ENCODE data around the gene BAZ2A. TPM values are rescaled to one million over a fixed set of nuclear protein-coding genes. Genes with fewer than 3 reads are reported as not detected.
A peak's percentile ranks its signal among the peaks of the same experiment; 100 is the strongest.

The BAZ2A gene
- total RNA-seq, 4 donors from 2014 or later = 64.8 to 141 (median 107) TPM

DNA sequence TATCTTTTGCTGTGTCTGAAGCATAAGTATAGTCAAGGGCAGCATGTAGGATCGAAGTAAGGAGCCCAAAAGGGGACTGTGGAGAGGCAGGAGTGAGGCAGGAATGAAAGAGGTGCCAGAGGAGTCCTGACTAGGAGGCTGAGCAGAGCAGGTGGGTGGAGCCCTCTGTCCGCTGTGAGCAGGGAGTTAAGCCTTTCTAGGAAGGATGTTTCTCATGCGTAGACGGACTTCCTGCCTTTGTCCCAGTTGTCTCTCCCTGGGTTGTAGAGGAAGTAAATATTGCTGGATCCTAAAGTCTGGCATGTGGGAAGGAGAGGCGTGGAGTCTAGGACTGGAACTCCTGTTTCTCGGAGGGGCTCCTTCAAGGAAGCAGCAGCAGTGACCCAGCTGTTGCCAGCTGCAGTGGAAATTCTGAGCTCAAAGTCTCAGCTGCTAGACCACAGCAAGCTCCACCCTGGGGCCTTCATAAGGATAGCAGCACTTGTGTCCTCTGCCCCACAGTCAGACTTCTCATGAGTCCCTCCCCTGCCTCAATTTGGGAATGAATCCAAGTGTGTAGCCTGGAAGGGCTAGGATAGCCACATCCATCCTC lies 64.5 kb downstream of the BAZ2A start:
- DNase-seq (ENCODE audit: low spot score in 2 of 2) = peak; percentile 66 to 91
- WGBS, 2 donors = 25 to 31% methylated on average over 6 of the region's 6 CpGs
- TF ChIP-seq POLR2A (IDR thresholded peaks at IDR 0.05) = no peak
- TF ChIP-seq CTCF (IDR thresholded peaks at IDR 0.05) = no peak
- intact Hi-C loops (cut with DNase I; ENCODE audit: low total_unique reads) = no loop called here
- H3K4me3 ChIP-seq (ENCODE audit: low read depth, poor library complexity, severe bottlenecking) = no peak overlapping the region

DNA sequence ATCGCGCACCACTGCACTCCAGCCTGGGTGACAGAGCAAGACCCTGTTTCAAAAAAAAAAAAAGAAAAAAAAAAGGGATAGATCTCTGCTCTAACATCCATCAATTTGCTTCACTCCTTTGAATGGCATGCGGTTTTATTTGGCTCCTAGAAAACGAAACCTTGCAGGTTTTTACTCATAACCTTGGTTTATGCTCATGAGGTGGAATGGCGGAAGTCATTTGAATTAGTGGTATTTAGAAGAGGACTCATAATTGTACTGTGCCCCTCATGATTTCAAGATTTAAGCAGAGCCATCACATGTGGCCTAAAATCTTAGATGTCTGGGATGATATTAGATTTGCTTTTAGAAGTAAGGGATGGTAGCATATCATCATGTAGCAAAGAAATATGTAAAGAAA lies 79.1 kb downstream of the BAZ2A start:
- intact Hi-C loops (cut with DNase I; ENCODE audit: low total_unique reads) = no loop called here
- whole genome bisulfite sequencing, 2 donors = 92 to 93% methylated on average over 5 of the region's 5 CpGs
- H3K4me3 ChIP-seq (ENCODE audit: low read depth, poor library complexity, severe bottlenecking) = no peak overlapping the region
- no peak for TF ChIP-seq CTCF (IDR thresholded peaks at IDR 0.05)
- TF ChIP-seq POLR2A (IDR thresholded peaks at IDR 0.05) = no peak
- no peak for DNase-seq (ENCODE audit: low spot score in 2 of 2)

- TF ChIP-seq POLR2A (IDR thresholded peaks at IDR 0.05) (no peak), CTCF (IDR thresholded peaks at IDR 0.05) (no peak)
- H3K4me3 ChIP-seq (ENCODE audit: low read depth, poor library complexity, severe bottlenecking) = no peak overlapping the region
- 92 to 93% methylated on average over 5 of the region's 5 CpGs for WGBS, 2 donors
- intact Hi-C loops (cut with DNase I; ENCODE audit: low total_unique reads) = no loop called here
- no peak for DNase-seq (ENCODE audit: low spot score in 2 of 2)
Measured at GRCh38 chr12:56546680-56547079, 83.4 kb downstream of the BAZ2A start.

Other genes starting within 250 kb of the BAZ2A start
- 1 to 10 TPM; 2.9 to 6.5 (median 3.7) TPM for gene TIMELESS, start 180.9 kb downstream of the BAZ2A start, total RNA-seq
- gene MIP, start 175.7 kb downstream of the BAZ2A start, total RNA-seq = not detected
- 1 to 10 TPM; 1.3 to 2.3 (median 2.1) TPM for gene SPRYD4, start 161.7 kb downstream of the BAZ2A start, total RNA-seq
- gene GLS2, start 142.2 kb downstream of the BAZ2A start, total RNA-seq = 10 to 100 TPM in 1 of 4 donors, 1 to 10 TPM in 3; 4.3 to 12.6 (median 6.8) TPM
- 10 to 100 TPM; 12.7 to 14.9 (median 13.7) TPM for gene RBMS2, start 108.5 kb downstream of the BAZ2A start, total RNA-seq
- 100 to 1,000 TPM; 360 to 457 (median 395) TPM for gene ATP5F1B, start 15.7 kb upstream of the BAZ2A start, total RNA-seq
- gene PTGES3, start 58.0 kb upstream of the BAZ2A start, total RNA-seq = 10 to 100 TPM; 57.0 to 73.7 (median 62.3) TPM
- 1,000 to 10,000 TPM; 1,502 to 2,024 (median 1,825) TPM for gene NACA, start 95.0 kb upstream of the BAZ2A start, total RNA-seq
- 10 to 100 TPM in 1 of 4 donors, 1 to 10 TPM in 3; 7.9 to 10.5 (median 9.1) TPM for gene PRIM1, start 122.0 kb upstream of the BAZ2A start, total RNA-seq
- 1 to 10 TPM in 2 of 4 donors, under 1 TPM in 2; 0.27 to 1.3 (median 0.83) TPM for gene HSD17B6, start 133.0 kb upstream of the BAZ2A start, total RNA-seq

Data from lower leg skin (tissue), 4 donors.